Sigmoid colon (tissue), 7 donors: ENCODE results near the gene CORO1C. TPM values are rescaled to one million over a fixed set of nuclear protein-coding genes. Genes with fewer than 3 reads are reported as not detected.
A peak's percentile ranks its signal among the peaks of the same experiment; 100 is the strongest.

ENCODE experiments used
- DNase-seq: peaks from one replicate; pipeline ENCODE4 v3.0.0-alpha.2; 2019
- H3K27ac ChIP-seq, 4 donors: fragments of 200-600 bp; sonication (generic); one replicate each; pipeline ENCODE4 v1.5.1; 2016 to 2019; ENCODE audit warnings: mild to moderate bottlenecking in 1 of 4
- H3K27me3 ChIP-seq, 3 donors: fragments of 200-600 bp; sonication (generic); one replicate each; pipeline ENCODE4 v1.5.1; 2019; ENCODE audit warnings: mild to moderate bottlenecking in 1 of 3
- H3K36me3 ChIP-seq, 4 donors: fragments of 200-600 bp; sonication (generic); one replicate each; pipeline ENCODE4 v1.5.1; 2016 to 2019
- H3K4me1 ChIP-seq, 4 donors: fragments of 200-600 bp; sonication (generic); one replicate each; pipeline ENCODE4 v1.5.1; 2017 to 2019
- H3K4me3 ChIP-seq, 4 donors: fragments of 200-600 bp; sonication (generic); one replicate each; pipeline ENCODE4 v1.5.1; 2017 to 2019; ENCODE audit warnings: mild to moderate bottlenecking in 2 of 4, moderate library complexity in 1 of 4
- H3K9me3 ChIP-seq, 4 donors: fragments of 200-600 bp in 3 of 4; sonication (generic) in 3 of 4; one replicate each; pipeline versions ENCODE4 v1.5.1 to v1.6.1; 2013 to 2019
- EP300 ChIP-seq, 4 donors: sonication (generic); formaldehyde crosslinking; IDR thresholded peaks; one replicate each; pipeline ENCODE4 v1.6.1; 2017; ENCODE audit warnings: antibody characterized with exemption in 4 of 4
- POLR2A ChIP-seq, 2 donors: fragments of 450-650 bp; IDR thresholded peaks; one replicate each; pipeline ENCODE4 v1.6.1; 2016; ENCODE audit warnings: antibody characterized with exemption in 2 of 2, mild to moderate bottlenecking in 2 of 2, moderate library complexity in 2 of 2
- POLR2AphosphoS5 ChIP-seq, 4 donors: sonication (generic); formaldehyde crosslinking; IDR thresholded peaks; one replicate each; pipeline ENCODE4 v1.6.1; 2017; ENCODE audit warnings: antibody characterized with exemption in 4 of 4
- WGBS, 2 donors: extraction: QIAGEN DNeasy Blood & Tissue Kit; methylation state at CpG; one replicate each; pipeline ENCODE4 v1.1.7; 2013; 5-methylcytosine and 5-hydroxymethylcytosine counted together
- intact Hi-C: fragments of 100-400 bp; cut with DNase I; formaldehyde crosslinking; loops from one replicate; pipeline ENCODE4 v1.15.1; 2023
- polyA plus RNA-seq, 3 donors: library from polyadenylated mRNA; stranded (reverse); fragments of 200-250 nt; gene quantifications; one replicate each; pipeline ENCODE4 v1.2.3, GENCODE V29; 2013
- small RNA-seq, 3 donors: library from RNA; depleted of rRNA; stranded (forward); fragments of <200 nt; gene quantifications; one replicate each; pipeline ENCODE3, GENCODE V24; 2016
- total RNA-seq, 4 donors: library from RNA; depleted of rRNA; stranded (reverse); fragments of >200 nt; gene quantifications; one replicate each; pipeline ENCODE4 v1.1.0, GENCODE V29; 2016
- TF ChIP-seq, protein P1 (sequence below), 4 experiments: fragments of 450-650 bp in 3 of 4; fragments of 200-600 bp in 1 of 4; IDR thresholded peaks; one replicate each; pipeline ENCODE4 v1.5.1; 2016 to 2019; ENCODE audit warnings: antibody characterized with exemption in 4 of 4, mild to moderate bottlenecking in 3 of 4, moderate library complexity in 2 of 4
- donor health status: healthy with polysubstance abuse.
- donor health status: Bipolar disorder and iron deficiency.
- donor health status: healthy.

The CORO1C gene
- total and polyA plus RNA-seq, 7 donors = 38.4 to 569 (median 247) TPM

GRCh38 chr12:108597559-108598471 is 133.5 kb downstream of the CORO1C start, which contains the start of gene TMEM119:
TMEM119 (minus strand) TSS chr12:108598084; CDS start chr12:108592383, 5,701 bp downstream.
- Histone ChIP-seq H3K4me3 (peak within 1 kb of the TSS in 3 of 4 donors; percentile 21 to 32 (median 30)), H3K27ac (peak within 1 kb of the TSS in 2 of 4 donors; percentile 12 to 31), H3K4me1 (no peaks in the 10 kb centered on the region), H3K27me3 (no peaks in the 10 kb centered on the region), H3K36me3 (no peaks in the 10 kb centered on the region), H3K9me3 (no peaks in the 10 kb centered on the region)
- 42 to 55% methylated on average over 27 of the region's 27 CpGs for WGBS, 2 donors
- TF ChIP-seq EP300 (IDR thresholded peaks at IDR 0.05) (no peak), POLR2A (IDR thresholded peaks at IDR 0.05) (no peak), POLR2AphosphoS5 (IDR thresholded peaks at IDR 0.05) (no peak)
- TF ChIP-seq, protein P1, sequence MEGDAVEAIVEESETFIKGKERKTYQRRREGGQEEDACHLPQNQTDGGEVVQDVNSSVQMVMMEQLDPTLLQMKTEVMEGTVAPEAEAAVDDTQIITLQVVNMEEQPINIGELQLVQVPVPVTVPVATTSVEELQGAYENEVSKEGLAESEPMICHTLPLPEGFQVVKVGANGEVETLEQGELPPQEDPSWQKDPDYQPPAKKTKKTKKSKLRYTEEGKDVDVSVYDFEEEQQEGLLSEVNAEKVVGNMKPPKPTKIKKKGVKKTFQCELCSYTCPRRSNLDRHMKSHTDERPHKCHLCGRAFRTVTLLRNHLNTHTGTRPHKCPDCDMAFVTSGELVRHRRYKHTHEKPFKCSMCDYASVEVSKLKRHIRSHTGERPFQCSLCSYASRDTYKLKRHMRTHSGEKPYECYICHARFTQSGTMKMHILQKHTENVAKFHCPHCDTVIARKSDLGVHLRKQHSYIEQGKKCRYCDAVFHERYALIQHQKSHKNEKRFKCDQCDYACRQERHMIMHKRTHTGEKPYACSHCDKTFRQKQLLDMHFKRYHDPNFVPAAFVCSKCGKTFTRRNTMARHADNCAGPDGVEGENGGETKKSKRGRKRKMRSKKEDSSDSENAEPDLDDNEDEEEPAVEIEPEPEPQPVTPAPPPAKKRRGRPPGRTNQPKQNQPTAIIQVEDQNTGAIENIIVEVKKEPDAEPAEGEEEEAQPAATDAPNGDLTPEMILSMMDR (IDR thresholded peaks at IDR 0.05) = no peak
- intact Hi-C loops = no loop called here
- peak; percentile 76 for DNase-seq

GRCh38 chr12:108596854-108597558 is 134.3 kb downstream of the CORO1C start:
- intact Hi-C loops = no loop called here
- no peaks in the 10 kb centered on the region for H3K9me3 ChIP-seq
- H3K36me3 ChIP-seq = no peaks in the 10 kb centered on the region
- 54 to 69% methylated on average over 10 of the region's 10 CpGs for WGBS, 2 donors
- peak overlapping the region in 1 of 4 donors; percentile 31 for H3K27ac ChIP-seq
- H3K4me1 ChIP-seq = no peaks in the 10 kb centered on the region
- H3K4me3 ChIP-seq = peak overlapping the region in 3 of 4 donors; percentile 21 to 32 (median 30)
- no peaks in the 10 kb centered on the region for H3K27me3 ChIP-seq
- TF ChIP-seq POLR2AphosphoS5 (IDR thresholded peaks at IDR 0.05) = no peak
- no peak for TF ChIP-seq EP300 (IDR thresholded peaks at IDR 0.05)
- TF ChIP-seq, protein P1 (IDR thresholded peaks at IDR 0.05) = no peak
- TF ChIP-seq POLR2A (IDR thresholded peaks at IDR 0.05) = no peak
- no peak for DNase-seq

- no peak overlapping the region for H3K27ac ChIP-seq
- H3K9me3 ChIP-seq = no peaks in the 10 kb centered on the region
- intact Hi-C loops = no loop called here
- no peak for DNase-seq
- TF ChIP-seq POLR2A (IDR thresholded peaks at IDR 0.05) (no peak), EP300 (IDR thresholded peaks at IDR 0.05) (no peak), POLR2AphosphoS5 (IDR thresholded peaks at IDR 0.05) (no peak)
- TF ChIP-seq, protein P1 (IDR thresholded peaks at IDR 0.05) = no peak
- peak overlapping the region in 1 of 4 donors; percentile 5 for H3K4me3 ChIP-seq
- H3K36me3 ChIP-seq = no peaks in the 10 kb centered on the region
- no peaks in the 10 kb centered on the region for H3K4me1 ChIP-seq
- 72 to 79% methylated on average over 17 of the region's 17 CpGs for WGBS, 2 donors
- no peaks in the 10 kb centered on the region for H3K27me3 ChIP-seq
These were observed 135.3 kb downstream of the CORO1C start for GRCh38 chr12:108595711-108596647.

Small RNA genes lying within 50 kb of the gene (small RNA-seq; reads per million reads assigned to genes)
- gene AC087893.2 (0 reads per million in 3 donors), gene RF00019 (0 reads per million in 3 donors), gene RF00561 (0 reads per million in 3 donors), gene RNU7-169P (0 reads per million in 3 donors)

Other genes starting within 250 kb of the CORO1C start
- 1 to 10 TPM; 2.9 to 5.4 (median 4.1) TPM for gene FICD, start 216.2 kb downstream of the CORO1C start, total RNA-seq
- 1 to 10 TPM in 2 of 3 donors, not detected in 1; 1.2 to 2.9 TPM for gene FICD, start 216.2 kb downstream of the CORO1C start, polyA plus RNA-seq
- gene SART3, start 170.3 kb downstream of the CORO1C start, total RNA-seq = 10 to 100 TPM; 45.3 to 69.1 (median 51.8) TPM
- gene SART3, start 170.3 kb downstream of the CORO1C start, polyA plus RNA-seq = 10 to 100 TPM; 15.3 to 29.9 (median 18.0) TPM
- gene ISCU, start 168.9 kb downstream of the CORO1C start, total RNA-seq = 100 to 1,000 TPM; 197 to 294 (median 260) TPM
- gene ISCU, start 168.9 kb downstream of the CORO1C start, polyA plus RNA-seq = 100 to 1,000 TPM; 117 to 243 (median 187) TPM
- gene TMEM119, start 133.4 kb downstream of the CORO1C start, total RNA-seq = 10 to 100 TPM in 1 of 4 donors, 1 to 10 TPM in 2, under 1 TPM in 1; 0.95 to 11.6 (median 6.7) TPM
- 10 to 100 TPM in 1 of 3 donors, 1 to 10 TPM in 2; 1.8 to 16.9 (median 2.4) TPM for gene TMEM119, start 133.4 kb downstream of the CORO1C start, polyA plus RNA-seq
- 1 to 10 TPM; 6.1 to 10.0 (median 7.6) TPM for gene SELPLG, start 97.6 kb downstream of the CORO1C start, total RNA-seq
- 10 to 100 TPM in 1 of 3 donors, 1 to 10 TPM in 2; 1.8 to 26.1 (median 6.7) TPM for gene SELPLG, start 97.6 kb downstream of the CORO1C start, polyA plus RNA-seq
- 10 to 100 TPM in 3 of 4 donors, 1 to 10 TPM in 1; 9.9 to 19.7 (median 12.6) TPM for gene SSH1, start 126.1 kb upstream of the CORO1C start, total RNA-seq
- gene SSH1, start 126.1 kb upstream of the CORO1C start, polyA plus RNA-seq = 10 to 100 TPM in 1 of 3 donors, 1 to 10 TPM in 2; 3.6 to 10.1 (median 5.1) TPM
- gene DAO, start 148.6 kb upstream of the CORO1C start, total RNA-seq = not detected
- 1 to 10 TPM; 1.0 to 9.0 (median 4.2) TPM for gene DAO, start 148.6 kb upstream of the CORO1C start, polyA plus RNA-seq